Measurements from ENCODE around the gene SIAH1.
"Not testable (repeated sequence)": the region's sequence is repeated elsewhere in the genome, so short reads cannot be mapped to it uniquely, and the experiment has no call there.

The SIAH1 gene

DNA sequence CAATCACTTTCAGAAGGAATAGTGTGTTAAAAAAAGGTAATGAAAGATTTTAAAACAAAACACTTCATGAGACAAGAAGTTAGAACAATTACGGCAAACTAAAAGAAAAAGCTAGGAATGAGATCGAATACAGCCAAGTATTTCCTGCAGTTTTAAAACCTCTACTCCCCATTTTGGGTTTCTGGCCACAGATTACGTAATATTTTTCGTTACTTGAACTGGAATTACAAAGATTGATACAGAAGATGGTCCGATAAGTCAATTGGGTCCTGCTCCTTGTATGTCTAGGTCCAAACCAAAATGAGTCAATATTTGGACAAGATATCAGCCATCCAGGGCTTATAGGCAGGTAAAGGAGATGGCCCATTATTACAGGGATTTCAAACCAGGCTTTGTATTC is 52.2 kb downstream of the SIAH1 start:
- DNase-seq (ENCODE audit: low read depth in 2 of 2) = no peak

DNA sequence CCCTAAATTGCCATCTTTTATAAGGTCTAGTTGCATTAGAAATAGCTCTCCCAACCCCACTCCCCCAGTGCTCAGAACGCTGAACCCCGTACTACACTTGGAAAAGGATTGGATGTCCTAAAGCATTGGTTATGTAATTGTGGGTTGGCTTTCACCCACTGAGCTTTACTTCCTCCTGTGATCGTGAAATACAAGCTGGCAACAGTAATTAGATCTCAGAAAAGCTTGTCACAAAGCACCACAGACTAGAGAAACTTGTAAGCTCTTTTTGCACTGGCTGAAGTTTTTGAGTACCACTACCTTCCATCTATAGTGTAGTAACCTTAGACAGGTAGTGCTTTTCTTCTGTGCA is 54.4 kb downstream of the SIAH1 start:
- DNase-seq (ENCODE audit: low read depth in 2 of 2) = no peak

DNA sequence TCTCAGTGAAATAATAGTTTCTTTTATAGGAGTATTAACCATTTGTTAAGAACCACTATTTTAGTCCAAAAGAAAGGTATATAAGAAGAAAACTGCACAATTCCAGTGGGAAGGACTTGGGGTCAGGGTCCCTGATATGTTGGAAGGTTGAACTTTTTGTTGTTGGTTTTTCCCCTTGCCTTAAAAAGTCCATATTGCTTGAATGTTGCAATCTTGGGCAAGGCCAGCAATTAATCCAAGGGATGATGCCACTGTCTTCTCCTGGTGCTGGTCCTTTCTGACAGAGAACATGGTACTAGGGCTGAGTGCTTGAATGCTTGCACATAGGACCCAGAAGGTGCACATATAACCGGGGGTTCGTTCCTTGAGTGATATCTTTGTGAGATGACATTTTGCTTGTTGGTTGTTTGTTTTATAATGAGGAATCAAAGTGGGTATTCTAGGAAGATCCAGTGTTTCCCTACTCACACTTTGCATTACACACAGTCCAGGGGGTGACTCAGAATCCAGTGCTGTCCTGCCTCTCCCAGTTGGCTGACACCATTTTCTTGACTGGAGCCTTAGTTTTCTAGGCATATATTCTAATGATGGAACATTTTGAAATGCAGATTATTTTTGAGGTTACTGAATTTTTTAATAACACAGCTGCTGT is 54.9 kb downstream of the SIAH1 start:
- DNase-seq (ENCODE audit: low read depth in 2 of 2) = no peak

DNA sequence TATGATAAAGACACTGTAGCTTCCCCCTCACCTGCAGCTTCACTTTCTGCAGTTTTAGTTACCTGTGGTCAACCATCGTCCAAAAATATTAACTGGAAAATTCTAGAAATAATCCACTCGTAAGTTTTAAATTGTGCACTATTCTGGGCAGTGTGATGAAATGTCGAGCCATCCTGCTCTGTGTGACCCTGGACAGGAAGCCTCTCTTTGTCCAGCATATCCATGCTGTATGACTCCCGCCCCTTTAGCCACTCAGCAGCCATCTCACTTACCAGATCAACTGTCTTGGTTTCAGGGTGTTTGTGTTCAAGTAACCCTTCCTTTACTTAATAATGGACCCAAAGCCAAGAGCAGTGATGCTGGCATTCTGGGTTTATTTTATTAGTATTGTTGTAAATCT is 56.1 kb downstream of the SIAH1 start:
- no peak for DNase-seq (ENCODE audit: low read depth in 2 of 2)

DNA sequence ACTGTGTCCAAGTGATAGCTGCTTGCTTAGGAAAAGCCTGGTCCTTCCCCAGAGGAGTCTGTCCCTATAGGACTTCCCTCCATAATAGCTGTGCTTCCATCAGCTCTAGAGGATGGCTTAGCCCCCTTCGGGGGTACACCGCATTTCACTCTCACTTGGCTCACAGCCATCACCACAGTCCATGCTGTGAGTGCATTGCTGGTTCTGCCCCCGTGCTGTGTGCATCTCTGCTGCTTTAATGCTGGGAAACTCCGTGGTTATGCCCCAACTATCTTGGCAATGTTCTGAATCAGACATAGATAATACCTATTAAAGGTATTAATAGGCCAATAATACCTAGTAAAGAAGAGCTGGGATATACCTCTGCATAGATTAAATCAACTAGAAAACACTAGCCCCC is 58.3 kb downstream of the SIAH1 start:
- no peak for DNase-seq (ENCODE audit: low read depth in 2 of 2)

DNA sequence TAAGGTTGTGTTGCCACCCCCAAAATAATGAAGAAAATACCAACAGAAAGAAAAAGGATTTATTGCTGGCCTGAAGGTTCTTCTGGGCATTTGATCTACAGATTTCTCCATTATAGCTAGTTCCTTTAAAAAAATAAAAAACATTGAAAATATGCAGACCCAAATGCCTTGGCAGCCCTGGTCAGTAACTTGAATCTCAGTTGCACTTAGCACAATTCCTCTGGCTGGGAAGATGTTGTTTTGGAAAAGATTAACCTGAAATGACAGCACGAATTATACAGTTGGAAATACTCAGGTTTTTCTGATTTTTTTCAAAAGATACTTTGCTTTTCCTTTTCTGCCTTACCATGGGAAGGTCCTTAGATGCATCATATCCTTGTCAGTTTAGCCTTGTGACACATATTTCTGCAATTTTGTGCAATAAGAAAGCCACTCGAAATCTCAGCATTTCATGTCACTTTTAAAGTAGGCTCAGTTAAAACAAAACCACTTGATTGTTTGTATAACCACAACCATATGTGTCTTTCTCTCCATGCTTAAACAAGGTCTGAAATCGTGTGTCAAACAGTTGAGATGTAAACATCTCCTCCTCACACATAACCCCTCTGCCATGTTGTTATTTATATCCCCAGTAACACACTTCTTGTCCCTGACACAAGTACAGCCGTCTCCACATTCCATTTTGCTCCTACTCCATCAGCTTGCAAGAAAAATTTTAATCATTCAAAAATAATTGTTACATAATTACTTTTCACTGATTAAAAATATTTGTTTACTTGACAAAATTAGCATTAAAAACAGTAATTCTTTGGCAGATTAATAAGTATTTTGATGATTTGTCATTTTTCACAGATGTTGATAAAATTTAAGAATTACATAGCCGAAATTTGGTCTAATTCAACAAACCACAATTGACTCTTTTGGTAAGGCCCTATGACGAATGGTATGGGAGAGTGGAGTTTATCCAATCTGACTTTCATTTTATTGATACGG is 61.1 kb downstream of the SIAH1 start:
- DNase-seq (ENCODE audit: low read depth in 2 of 2) = no peak

DNA sequence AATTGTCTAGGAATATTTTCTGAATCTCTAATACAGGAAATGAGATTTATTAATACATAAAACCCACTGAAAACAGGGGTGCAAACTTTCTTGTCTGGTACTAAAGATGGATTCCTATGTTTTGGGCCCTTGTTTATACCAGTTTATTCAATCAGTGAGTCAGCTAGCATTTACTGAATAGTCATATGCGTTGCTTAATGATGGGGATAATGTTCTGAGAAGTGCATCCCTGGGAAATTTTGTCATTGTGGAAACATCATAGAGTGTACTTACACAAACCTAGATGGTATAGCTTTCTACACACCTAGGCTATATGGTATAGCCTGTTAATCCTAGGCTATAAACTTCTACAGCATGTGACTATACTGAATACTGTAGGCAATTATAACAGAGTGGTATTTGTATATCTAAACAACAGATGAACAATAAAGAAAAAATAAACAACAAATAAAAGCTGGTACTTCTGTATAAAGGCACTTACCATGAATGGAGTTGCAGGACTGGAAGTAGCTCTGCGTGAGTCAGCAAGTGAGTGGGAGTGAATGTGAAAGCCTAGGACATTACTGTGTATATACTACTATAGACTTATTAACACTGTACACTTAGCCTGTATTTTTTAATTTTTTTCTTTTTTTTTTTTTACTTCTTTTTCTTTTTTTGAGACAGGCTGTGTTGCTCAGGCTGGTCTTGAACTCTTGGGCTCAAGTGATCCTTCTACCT is 63.7 kb downstream of the SIAH1 start:
- DNase-seq (ENCODE audit: low read depth in 2 of 2) = no peak

DNA sequence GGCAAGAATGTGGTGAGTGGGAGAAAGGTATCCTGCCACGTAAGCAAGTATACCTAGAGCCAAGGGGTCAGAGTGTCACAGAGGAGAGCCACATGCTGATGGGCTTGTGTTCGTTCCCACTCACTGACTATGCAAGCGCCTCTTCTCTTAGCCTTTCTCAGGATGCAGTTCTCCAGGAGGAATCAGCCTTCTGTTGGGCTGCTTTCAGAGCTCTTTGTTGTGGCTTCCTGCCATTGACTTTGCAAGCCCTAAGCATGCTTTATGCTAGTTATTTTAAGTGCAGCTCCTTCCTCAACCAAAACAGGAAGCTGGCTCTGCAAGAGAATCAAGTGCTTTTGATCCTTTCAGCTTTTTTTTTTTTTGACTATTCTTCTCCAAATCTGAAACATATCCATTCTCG is 66.6 kb downstream of the SIAH1 start:
- peak in 1 of 2 donors; percentile 2 for DNase-seq (ENCODE audit: low read depth in 2 of 2)

DNA sequence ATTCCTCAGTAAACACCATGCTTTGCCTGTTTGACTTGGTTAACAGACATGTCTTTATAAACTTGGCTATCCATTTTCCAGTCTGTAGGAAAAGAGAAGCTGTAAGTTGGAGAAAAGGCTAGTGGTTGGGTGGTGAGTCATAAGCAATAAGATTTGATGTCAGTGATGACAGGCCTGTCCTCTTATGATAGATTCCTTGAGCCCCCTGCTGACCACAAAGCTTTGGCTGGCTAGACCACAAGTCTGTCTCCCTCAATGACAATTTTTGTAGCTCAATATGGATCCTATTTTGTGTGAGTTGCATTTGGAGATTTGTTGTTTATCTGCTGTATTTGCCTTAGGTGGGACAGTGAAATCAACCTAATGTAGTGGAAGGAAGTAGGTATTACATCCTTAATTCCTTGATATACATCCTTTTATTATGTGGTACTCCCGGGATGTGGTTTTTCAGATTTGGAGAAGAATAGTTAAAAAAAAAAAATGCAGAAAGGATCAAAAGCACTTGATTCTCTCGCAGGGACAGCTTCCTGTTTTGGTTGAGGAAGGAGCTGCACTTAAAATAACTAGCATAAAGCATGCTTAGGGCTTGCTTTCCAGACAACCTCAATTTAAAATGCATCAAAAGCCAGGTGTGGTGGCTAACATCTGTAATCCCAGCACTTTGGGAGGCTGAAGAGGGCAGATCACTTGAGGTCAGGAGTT is 67.4 kb downstream of the SIAH1 start:
- DNase-seq (ENCODE audit: low read depth in 2 of 2) = no peak

DNA sequence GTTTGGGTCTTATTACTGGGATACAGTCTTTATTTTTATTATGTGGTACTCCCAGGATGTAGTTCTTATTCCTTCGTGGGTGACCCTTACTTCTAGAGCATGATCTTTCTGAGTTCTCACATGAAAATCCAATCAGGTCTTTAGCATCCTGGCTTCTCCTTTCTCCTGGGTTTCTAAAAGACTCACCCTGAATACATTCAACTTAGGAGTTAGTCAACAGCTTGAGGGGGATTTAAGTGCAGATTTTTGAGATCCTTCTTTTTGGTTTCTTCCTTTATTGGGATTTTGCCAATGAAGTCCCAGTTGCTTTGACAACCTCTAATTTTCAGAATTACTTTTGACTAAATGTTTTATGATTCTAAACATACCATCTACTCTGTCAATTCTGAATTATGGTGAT is 68.2 kb downstream of the SIAH1 start:
- no peak for DNase-seq (ENCODE audit: low read depth in 2 of 2)

DNA sequence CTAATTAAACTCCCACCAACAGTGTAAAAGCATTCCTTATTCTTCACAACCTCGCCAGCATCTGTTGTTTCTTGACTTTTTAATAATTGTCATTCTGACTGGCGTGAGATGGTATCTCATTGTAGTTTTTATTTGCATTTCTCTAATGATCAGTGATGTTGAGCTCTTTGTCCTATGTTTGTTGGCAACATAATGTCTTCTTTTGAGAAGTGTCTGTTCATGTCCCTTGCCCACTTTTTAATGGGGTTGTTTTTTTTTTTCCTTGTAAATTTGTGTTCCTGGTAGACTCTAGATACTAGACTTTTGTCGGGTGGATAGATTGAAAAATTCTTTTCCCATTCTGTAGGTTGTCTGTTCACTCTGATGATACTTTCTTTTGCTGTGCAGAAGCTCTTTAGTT is 71.3 kb downstream of the SIAH1 start:
- not testable (repeated sequence) for DNase-seq (ENCODE audit: low read depth in 2 of 2)

DNA sequence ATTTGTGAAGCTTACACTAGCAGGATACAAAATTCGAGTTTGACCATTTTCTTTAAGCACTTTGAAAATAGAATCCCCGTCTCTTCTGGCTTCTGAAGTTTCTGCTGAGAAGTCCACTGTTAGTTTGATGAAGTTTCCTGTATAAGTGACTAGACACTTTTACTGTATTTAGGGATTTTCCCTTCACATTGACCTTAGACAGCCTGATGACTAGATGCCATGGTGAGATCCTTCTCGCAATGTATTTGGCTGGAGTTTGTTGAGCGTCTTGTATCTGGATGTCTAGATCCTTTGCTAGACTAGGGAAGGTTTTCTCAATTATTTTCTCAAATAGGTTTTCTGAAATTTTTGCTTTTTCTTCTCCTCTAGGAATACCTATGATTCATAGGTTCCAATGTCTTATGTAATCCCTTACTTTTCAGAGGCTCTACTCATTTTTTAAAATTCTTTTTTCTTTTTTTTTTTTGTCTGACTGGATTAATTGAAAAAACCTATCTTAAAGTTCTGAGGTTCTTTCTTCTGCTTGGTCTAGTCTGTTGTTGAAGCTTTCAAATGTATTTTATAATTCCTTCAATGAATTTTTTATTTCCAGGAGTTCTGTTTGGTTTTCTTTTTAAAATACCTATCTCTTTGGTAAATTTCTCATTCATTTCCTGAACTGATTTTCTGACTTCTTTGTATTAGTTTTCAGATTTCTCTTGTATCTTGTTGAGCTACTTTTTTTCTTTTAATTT is 74.1 kb downstream of the SIAH1 start:
- DNase-seq (ENCODE audit: low read depth in 2 of 2) = no peak

All from activated CD8-positive, alpha-beta memory T cell treated with anti-CD3 and anti-CD28 coated beads for 4 hours (primary cell).